Kidney capillary endothelial cell (primary cell): Measurements from ENCODE around the gene MED27.
"Not testable (repeated sequence)": the region's sequence is repeated elsewhere in the genome, so short reads cannot be mapped to it uniquely, and the experiment has no call there.

ENCODE experiments used
- DNase-seq: peaks from one replicate; pipeline ENCODE4 v3.0.0-alpha.2; 2018; ENCODE audit warnings: low spot score

The MED27 gene

GRCh38 chr9:132077881-132078698 lies 1.6 kb downstream of the MED27 start:
- DNase-seq, result peak; percentile 7

GRCh38 chr9:132075853-132076252 lies 3.8 kb downstream of the MED27 start:
- DNase-seq, result no peak

GRCh38 chr9:132074736-132075135 lies 4.9 kb downstream of the MED27 start:
- no peak for DNase-seq

GRCh38 chr9:132071847-132072507 lies 7.7 kb downstream of the MED27 start:
- no peak for DNase-seq

GRCh38 chr9:132069046-132069898 lies 10.4 kb downstream of the MED27 start:
- DNase-seq, result no peak

GRCh38 chr9:132068605-132069004 lies 11.1 kb downstream of the MED27 start:
- no peak for DNase-seq

- DNase-seq, result no peak
These were observed 13.2 kb downstream of the MED27 start for GRCh38 chr9:132066511-132066910.

- DNase-seq, result no peak
These were observed 13.6 kb downstream of the MED27 start for GRCh38 chr9:132066057-132066456.

- no peak for DNase-seq
These were observed 16.4 kb downstream of the MED27 start for GRCh38 chr9:132063281-132063680.

- no peak for DNase-seq
These were observed 16.9 kb downstream of the MED27 start for GRCh38 chr9:132062806-132063205.

GRCh38 chr9:132061526-132061925 lies 18.1 kb downstream of the MED27 start:
- DNase-seq, result no peak

GRCh38 chr9:132059361-132059760 lies 20.3 kb downstream of the MED27 start:
- no peak for DNase-seq

- DNase-seq, result not testable (repeated sequence)
These were observed 21.4 kb downstream of the MED27 start for GRCh38 chr9:132058226-132058625.

- no peak for DNase-seq
These were observed 22.7 kb downstream of the MED27 start for GRCh38 chr9:132056717-132057560.

GRCh38 chr9:132055756-132056155 lies 23.9 kb downstream of the MED27 start:
- DNase-seq, result no peak

- DNase-seq, result no peak
These were observed 25.6 kb downstream of the MED27 start for GRCh38 chr9:132054024-132054423.

GRCh38 chr9:132049900-132050299 lies 29.8 kb downstream of the MED27 start:
- no peak for DNase-seq

- no peak for DNase-seq
These were observed 30.3 kb downstream of the MED27 start for GRCh38 chr9:132049323-132049882.

- DNase-seq, result no peak
These were observed 31.5 kb downstream of the MED27 start for GRCh38 chr9:132048201-132048600.

GRCh38 chr9:132046456-132046855 lies 33.2 kb downstream of the MED27 start:
- no peak for DNase-seq

- DNase-seq, result no peak
These were observed 35.3 kb downstream of the MED27 start for GRCh38 chr9:132044176-132044875.
